Measurements from ENCODE around the gene TIMM17A. TPM values are rescaled to one million over a fixed set of nuclear protein-coding genes. Genes with fewer than 3 reads are reported as not detected.
A peak's percentile ranks its signal among the peaks of the same experiment; 100 is the strongest.

Gene TIMM17A
- total RNA-seq, 2 experiments from 2014 or later, result 75.8 to 76.8 TPM

DNA sequence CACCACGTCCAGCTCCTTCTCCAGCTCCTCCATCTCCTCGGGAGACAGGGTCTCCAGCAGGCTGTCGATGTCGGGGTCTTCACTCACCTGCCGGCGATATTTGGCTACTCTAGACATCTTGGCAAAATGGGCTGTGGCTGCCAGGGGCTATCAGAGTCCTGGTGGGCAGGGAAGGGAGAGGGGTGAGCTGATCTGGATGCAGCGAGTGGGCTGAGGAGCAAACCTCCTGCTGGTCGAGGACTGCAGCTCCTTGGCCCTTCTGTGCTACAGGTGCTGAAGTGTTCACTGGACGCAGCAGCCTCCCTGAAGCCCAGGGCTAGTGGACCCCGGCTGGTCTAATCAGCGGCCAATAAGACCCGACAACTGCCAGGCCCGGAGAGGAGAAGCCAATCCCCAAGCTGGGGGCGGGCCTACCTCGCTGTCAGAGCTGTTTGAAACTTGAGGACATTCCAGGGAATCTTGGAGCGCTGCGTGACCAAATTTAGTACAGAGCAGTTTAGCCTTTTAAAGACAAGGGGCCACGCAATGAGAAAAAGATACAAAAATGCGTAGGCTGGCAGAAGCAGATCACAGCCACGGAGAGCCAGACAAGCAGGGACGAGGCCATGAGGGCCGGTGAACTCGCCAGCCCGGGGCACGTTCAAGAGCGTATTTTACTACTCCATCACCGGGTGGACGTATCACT, 8.9 kb upstream of the TIMM17A start, which contains the start of gene LMOD1:
TSS of gene LMOD1 (minus strand) at position 325 of the 685 bp plus-strand sequence. CDS start at position 117, 208 bp downstream.
- TF ChIP-seq, protein P1, sequence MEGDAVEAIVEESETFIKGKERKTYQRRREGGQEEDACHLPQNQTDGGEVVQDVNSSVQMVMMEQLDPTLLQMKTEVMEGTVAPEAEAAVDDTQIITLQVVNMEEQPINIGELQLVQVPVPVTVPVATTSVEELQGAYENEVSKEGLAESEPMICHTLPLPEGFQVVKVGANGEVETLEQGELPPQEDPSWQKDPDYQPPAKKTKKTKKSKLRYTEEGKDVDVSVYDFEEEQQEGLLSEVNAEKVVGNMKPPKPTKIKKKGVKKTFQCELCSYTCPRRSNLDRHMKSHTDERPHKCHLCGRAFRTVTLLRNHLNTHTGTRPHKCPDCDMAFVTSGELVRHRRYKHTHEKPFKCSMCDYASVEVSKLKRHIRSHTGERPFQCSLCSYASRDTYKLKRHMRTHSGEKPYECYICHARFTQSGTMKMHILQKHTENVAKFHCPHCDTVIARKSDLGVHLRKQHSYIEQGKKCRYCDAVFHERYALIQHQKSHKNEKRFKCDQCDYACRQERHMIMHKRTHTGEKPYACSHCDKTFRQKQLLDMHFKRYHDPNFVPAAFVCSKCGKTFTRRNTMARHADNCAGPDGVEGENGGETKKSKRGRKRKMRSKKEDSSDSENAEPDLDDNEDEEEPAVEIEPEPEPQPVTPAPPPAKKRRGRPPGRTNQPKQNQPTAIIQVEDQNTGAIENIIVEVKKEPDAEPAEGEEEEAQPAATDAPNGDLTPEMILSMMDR (IDR thresholded peaks at IDR 0.05), result no peak
- POLR2A ChIA-PET, result interaction anchor here (0.6 to 1.9 kb wide), 3 partner anchors 9 to 201 kb away, joined by 3 to 10 read pairs (median 3); partner anchors contain the start of gene TIMM17A
- ATAC-seq, result peak; percentile 49
- peaks cover 4% of the 10 kb centered on the region for H3K4me1 Mint-ChIP-seq (ENCODE audit: low read depth)
- intact Hi-C loops (cut with micrococcal nuclease), result no loop called here
- CTCF ChIA-PET, result interaction anchor here (0.9 to 2.8 kb wide), 7 partner anchors 9 to 63 kb away, joined by 3 to 24 read pairs (median 4); partner anchors contain the start of gene TIMM17A
- no peaks in the 10 kb centered on the region for H3K36me3 Mint-ChIP-seq (ENCODE audit: low read depth)
- H3K4me3 Mint-ChIP-seq, result peak within 1 kb of the TSS; percentile 18
- H3K27me3 Mint-ChIP-seq, result peaks cover 49% of the 10 kb centered on the region
- no peaks in the 10 kb centered on the region for H3K9me3 Mint-ChIP-seq
- DNase-seq, result peak; percentile 18
- H3K27ac Mint-ChIP-seq, result no peak within 1 kb of the TSS

- peaks cover 48% of the 10 kb centered on the region for H3K27me3 Mint-ChIP-seq
- CTCF ChIA-PET, result no interaction called here
Observed at GRCh38 chr1:201947697-201948008, 7.7 kb upstream of the TIMM17A start.

DNA sequence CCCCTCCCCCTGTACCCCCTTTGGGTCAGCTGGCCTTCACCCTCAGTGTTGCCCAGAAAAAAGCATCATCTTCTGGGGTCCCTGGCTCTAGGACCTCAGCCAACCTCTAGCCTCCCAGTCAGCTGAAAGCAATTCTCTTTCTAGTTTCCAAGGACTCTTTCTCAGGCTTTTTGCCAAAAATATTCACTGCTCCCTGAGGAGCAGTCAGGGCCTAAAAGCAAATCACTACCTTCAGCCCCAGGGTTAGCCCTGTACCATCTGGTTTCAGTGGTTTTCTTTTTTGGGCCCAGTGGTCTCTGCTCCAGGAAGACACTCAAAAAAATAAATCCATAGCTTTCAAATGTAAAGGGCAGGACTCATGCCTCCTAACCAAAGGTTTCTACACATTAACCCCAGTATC, 5.8 kb upstream of the TIMM17A start:
- ATAC-seq (no peak), DNase-seq (no peak)
- intact Hi-C loops (cut with micrococcal nuclease), result no loop called here
- ChIA-PET CTCF (interaction anchor here (1.5 to 3.9 kb wide), 2 partner anchors 24 to 54 kb away, joined by 6 to 16 read pairs; no protein-coding TSS in a partner anchor), POLR2A (no interaction called here)
- Mint-ChIP-seq H3K36me3 (ENCODE audit: low read depth) (no peaks in the 10 kb centered on the region), H3K27ac (no peak overlapping the region), H3K4me1 (ENCODE audit: low read depth) (peaks cover 8% of the 10 kb centered on the region), H3K9me3 (no peaks in the 10 kb centered on the region), H3K27me3 (peaks cover 35% of the 10 kb centered on the region), H3K4me3 (no peak overlapping the region)
- TF ChIP-seq, protein P1 (IDR thresholded peaks at IDR 0.05), result no peak

More at GRCh38 chr1:201947697-201948008, 7.7 kb upstream of the TIMM17A start:
- POLR2A ChIA-PET, result no interaction called here
- DNase-seq, result no peak
- Mint-ChIP-seq H3K4me3 (no peak overlapping the region), H3K4me1 (ENCODE audit: low read depth) (peaks cover 4% of the 10 kb centered on the region), H3K9me3 (no peaks in the 10 kb centered on the region), H3K27ac (no peak overlapping the region), H3K36me3 (ENCODE audit: low read depth) (no peaks in the 10 kb centered on the region)
- TF ChIP-seq, protein P1 (IDR thresholded peaks at IDR 0.05), result no peak
- intact Hi-C loops (cut with micrococcal nuclease), result no loop called here
- ATAC-seq, result no peak

DNA sequence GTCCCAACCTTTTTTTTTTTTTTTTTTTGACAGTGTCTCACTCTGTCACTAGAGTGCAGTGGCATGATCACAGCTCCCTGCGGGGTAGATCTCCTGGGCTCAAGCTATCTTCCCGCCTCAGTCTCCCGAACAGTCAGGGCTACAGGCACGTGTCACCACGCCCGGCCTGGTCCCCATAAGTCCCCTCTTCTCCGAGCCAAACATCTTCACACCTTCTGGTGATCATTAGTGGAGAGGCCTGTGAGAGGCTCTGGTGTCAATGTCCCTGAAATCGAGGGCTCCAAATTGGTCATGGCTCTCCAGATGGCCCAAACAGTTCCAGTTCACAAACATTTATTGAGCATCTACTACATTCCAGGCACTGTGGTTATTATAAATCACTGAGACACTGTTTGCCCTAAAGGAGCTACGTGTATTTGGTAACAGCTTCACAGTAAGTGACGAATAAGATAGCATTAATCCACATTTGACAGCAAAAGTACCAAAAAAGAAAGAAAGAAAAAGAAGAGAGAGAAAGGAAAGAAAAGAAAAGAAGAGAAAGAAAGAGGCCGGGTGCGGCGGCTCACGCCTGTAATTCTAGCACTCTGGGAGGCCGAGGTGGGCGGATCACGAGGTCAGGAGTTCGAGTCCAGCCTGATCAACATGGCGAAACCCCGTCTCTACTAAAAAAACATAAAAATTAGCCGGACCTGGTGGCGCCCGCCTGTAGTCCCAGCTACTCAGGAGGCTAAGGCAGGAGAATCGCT, 867 bp upstream of the TIMM17A start:
- Mint-ChIP-seq H3K27ac (peak overlapping the region; percentile 95), H3K4me1 (ENCODE audit: low read depth) (peaks cover 17% of the 10 kb centered on the region), H3K4me3 (peak overlapping the region; percentile 98), H3K36me3 (ENCODE audit: low read depth) (peaks cover 30% of the 10 kb centered on the region), H3K27me3 (no peaks in the 10 kb centered on the region), H3K9me3 (no peaks in the 10 kb centered on the region)
- DNase-seq, result peak; percentile 39
- CTCF ChIA-PET, result interaction anchor here (0.7 to 1.6 kb wide), 4 partner anchors 9 to 58 kb away, joined by 3 to 13 read pairs (median 6); no protein-coding TSS in a partner anchor
- POLR2A ChIA-PET, result interaction anchor here (0.7 to 2.8 kb wide), 9 partner anchors 8 to 190 kb away, joined by 3 to 10 read pairs (median 4); partner anchors contain the start of genes ARL8A and LMOD1
- peak; percentile 8 for ATAC-seq
- TF ChIP-seq, protein P1 (IDR thresholded peaks at IDR 0.05), result no peak
- intact Hi-C loops (cut with micrococcal nuclease), result no loop called here
